Gastrocnemius medialis (tissue), 4 donors: ENCODE results near the gene LGALS3BP.

Experiments used
- POLR2A ChIP-seq, 2 donors: fragments of 450-650 bp; IDR thresholded peaks; one replicate each; pipeline ENCODE4 v1.6.1; 2017; ENCODE audit warnings: antibody characterized with exemption in 2 of 2, mild to moderate bottlenecking in 2 of 2, moderate library complexity in 2 of 2
- TF ChIP-seq, protein P1 (sequence below), 5 experiments: fragments of 450-650 bp in 3 of 5; fragments of 200-600 bp in 2 of 5; sonication (generic) in 2 of 5; IDR thresholded peaks in 4 of 5; conservative IDR thresholded peaks in 1 of 5; 1 replicate in 4 of 5; 2 replicates in 1 of 5; pipeline ENCODE4 v1.5.1; 2016 to 2019; ENCODE audit warnings: antibody characterized with exemption in 5 of 5, mild to moderate bottlenecking in 3 of 5, moderate library complexity in 3 of 5

DNA sequence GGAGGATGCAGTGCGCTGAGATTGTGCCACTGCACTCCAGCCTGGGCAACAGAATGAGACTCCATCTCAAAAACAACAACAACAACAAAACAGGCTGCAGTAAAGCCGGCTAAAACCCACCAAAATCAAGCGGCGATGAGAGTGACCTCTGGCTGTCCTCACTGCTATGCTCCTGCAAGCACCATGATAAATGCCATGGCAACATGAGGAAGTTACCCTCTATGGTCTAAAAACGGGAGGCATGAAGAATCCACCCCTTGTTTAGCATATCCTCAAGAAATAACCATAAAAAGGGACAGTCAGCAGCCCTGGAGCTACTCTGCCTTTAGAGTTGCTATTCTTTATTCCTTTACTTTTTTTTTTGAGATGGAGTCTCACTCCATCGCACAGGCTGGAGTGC is 8.4 kb upstream of the LGALS3BP start:
- TF ChIP-seq, protein P1, sequence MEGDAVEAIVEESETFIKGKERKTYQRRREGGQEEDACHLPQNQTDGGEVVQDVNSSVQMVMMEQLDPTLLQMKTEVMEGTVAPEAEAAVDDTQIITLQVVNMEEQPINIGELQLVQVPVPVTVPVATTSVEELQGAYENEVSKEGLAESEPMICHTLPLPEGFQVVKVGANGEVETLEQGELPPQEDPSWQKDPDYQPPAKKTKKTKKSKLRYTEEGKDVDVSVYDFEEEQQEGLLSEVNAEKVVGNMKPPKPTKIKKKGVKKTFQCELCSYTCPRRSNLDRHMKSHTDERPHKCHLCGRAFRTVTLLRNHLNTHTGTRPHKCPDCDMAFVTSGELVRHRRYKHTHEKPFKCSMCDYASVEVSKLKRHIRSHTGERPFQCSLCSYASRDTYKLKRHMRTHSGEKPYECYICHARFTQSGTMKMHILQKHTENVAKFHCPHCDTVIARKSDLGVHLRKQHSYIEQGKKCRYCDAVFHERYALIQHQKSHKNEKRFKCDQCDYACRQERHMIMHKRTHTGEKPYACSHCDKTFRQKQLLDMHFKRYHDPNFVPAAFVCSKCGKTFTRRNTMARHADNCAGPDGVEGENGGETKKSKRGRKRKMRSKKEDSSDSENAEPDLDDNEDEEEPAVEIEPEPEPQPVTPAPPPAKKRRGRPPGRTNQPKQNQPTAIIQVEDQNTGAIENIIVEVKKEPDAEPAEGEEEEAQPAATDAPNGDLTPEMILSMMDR (IDR thresholded peaks at IDR 0.05 in 4 of 5, conservative IDR thresholded peaks at IDR 0.05 in 1 of 5), result no peak
- no peak for TF ChIP-seq POLR2A (IDR thresholded peaks at IDR 0.05)
